ENCODE results near the gene MTMR10.

MTMR10 gene

DNA sequence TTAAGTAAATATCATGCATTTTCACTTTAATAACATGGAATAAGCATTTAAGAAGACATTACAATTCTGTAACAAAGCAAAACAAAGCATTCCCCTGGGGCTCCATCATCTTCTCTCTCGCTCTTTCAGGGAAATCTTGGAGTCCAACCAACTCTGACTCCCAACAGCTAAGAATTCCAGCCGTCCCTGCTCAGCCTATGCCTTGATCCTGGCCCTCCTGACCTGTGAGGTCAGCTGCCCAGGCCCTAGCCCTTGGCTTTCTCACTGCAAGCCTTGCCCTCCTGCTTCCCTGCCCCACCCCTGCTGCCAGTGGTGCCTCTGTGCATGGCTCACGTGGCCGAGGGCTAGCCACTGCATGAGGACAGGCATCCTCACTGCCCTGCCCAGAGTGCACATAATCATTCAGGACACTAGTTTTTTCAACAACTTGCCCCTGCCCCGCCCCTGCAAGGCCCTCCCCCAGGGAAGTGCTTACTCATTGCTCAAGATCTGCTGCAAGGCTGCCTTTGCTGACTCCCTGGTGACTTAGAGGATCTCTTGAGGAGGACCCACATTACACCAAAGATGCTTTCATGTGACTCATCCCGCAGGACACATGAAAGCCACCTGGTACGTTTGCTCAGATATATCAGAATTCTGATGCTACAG, 37.6 kb downstream of the MTMR10 start:
- peak; percentile 80 for DNase-seq

DNA sequence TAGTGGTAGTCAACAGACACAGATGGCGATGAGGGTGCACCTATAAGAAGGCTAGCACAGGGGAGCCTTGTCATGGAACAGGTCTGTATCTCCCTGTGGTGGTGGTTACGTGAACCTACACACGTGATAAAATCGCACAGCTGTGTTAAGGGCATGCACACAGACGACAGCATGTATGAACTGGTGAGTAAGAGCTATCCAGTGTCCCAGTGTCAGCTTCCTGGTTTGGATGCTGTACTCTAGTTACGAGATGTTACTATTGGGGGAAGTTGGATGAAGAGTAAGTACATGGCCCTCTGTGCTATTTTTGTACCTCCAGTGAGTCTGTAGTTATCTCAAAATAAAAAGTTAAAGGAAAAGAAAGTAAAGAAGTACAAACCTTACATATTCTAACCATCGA, 38.2 kb downstream of the MTMR10 start:
- DNase-seq = no peak

DNA sequence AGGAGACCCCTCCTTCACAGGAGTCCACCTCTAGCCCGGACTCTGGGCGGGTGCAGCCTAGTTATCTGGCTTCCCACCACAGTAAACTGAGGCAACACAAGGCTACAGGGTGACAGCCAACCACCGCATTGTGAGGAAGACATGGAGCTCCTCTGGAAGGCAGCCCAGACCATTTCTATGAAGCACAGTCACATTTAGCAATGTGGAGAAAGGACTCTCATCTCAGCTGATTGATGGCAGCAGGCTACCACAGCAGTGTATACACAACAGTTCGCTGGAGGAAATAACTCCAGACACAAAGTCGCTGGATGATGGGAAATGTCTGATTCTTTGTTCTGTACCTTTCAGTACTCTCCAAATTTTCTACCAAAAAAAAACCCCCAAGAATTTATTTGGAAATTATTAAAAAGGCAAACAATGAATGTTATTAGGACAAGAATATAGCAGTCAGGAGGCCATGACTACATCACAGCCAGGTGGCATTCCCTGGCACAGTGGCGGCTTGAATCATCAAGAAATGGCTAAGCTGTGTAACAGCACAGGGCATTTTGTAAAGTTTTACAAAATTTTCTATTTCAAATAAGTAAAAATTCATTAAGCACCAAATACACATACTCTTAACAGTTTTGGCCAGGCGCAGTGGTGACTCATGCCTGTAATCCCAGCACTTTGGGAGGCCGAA, 47.6 kb downstream of the MTMR10 start:
- DNase-seq = no peak

DNA sequence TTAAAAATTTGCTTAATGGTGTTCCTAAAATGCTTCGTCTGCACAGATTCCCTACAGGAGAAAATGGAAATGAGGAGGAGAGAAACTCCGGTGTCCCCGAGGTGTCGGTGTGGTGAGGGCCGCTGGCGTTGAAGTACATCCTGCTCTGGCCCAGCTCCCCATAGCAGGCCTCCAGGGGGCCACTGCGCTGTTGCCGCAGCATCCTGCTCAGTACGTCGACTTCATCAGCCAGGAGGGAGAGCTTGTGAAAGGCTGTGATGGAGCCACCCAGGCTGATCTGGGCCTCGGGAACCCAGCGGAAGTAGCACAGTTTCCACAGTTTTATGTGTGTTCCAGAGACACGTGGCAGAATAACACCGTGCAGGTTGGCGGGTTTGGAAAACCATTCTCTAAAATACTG, 49.9 kb downstream of the MTMR10 start:
- DNase-seq = no peak

DNA sequence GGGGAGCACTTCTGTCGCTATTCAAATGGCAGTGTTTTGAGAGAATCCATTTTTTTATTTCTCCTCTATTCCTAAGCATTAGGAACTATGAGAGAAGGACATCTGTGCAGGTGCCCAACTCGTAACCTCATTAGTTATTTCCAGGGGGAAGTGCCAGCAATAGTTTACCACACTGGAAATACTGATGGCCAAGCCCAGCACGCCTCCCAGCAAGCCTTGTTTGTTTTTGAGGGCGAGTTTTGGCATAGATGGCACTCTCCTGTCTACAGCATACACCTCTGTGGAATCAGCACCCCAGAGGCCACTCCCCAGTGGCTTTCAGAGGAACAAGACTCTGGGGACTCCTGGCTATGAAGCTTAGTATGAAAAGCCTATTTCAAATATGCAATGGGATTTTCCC, 51.1 kb downstream of the MTMR10 start:
- DNase-seq = no peak

DNA sequence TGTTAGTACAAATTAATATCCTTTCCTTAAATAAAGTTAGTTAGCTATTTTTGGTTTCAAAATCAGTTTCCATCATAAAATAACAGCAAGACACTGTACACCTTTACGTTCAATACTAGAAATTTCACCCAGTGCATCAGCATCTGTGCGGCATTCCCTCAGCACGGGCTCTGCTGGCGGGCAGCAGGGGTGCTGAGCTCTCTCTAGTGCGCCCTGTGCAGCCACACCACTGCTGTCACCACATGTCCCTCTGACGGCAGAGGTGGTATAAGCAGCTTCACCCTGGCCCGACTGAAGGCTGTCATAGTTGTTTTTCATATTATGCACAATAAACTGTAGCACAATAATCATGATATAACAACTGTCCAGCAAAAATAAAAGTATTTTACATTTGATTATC, 52.3 kb downstream of the MTMR10 start:
- no peak for DNase-seq

DNA sequence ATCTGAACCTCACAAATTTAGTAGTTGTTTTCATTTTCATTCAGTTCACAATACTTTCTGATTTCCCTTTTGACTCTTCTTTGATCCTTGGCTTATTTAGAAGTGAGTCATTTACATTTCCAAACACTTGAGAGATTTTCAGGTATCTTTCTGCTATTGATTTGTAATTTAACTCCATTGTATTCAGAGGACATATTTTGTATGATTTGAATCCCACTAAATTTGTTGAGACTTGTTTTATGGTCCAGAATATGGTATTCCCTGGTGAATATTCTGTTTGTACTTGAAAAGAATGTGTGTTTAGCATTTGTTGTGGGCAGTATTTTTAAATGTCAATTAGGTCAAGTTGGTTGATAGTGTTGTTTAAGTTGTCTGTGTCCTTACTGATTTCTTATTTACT, 58.1 kb downstream of the MTMR10 start:
- no peak for DNase-seq

DNA sequence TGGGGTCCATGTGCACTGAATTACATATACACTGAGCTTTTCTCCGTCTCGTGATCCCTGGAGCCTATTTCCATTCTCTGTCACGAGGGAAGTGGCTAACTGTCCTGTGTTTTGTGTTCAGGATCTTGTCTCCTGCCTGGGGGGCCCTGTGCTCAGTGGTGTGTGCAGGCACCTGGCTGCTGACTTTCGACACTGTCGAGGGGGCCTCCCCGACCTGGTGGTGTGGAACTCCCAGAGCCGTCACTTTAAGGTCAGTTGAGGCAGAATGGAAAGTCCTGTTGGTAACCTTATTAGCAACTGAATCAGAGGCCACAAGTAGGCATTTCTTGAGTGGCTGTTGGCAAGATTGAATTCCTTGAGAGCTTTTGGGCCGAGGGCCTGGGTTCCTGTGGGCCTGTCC, 61.0 kb downstream of the MTMR10 start:
- DNase-seq = no peak

DNA sequence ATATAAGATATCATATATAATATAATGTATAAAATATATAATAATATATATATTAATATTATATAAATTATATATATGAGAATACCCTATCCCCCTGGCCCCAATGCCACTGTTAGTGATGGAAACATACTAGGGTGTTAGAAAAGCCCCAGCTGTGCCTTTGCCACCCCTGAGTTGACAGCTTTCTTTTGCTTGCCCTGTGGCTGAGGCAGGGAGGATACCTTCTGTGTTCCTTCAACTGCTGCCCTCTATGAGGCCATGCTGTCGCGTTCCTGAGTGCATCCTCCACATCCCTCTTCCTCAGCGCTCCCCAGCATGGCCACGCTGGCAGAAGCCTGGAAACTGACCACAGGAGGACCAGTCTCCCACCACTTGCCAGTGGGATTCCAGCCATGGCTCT, 61.4 kb downstream of the MTMR10 start:
- no peak for DNase-seq

DNA sequence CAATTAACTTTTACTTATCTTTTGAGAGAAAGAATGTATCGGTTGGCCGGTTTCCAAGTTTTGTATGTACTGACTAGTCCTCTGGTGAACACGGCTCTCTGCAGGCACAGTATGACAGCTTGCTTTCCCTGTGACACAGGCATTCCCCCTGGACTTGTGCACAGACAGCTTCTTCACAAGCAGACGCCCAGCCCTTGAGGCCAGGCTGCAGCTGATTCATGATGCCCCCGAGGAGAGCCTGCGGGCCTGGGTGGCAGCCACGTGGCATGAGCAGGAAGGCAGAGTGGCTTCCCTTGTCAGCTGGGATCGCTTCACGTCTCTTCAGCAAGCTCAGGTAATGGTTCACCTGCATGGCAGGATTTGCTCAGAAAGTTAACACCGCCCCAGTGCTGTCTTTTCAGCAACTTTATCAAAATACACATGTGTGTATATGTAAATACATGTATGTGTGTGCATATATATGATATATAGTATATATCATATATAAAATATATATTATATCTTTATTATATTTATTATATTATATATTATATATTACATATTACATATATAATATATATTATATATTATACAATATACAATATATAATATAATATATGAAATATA, 62.3 kb downstream of the MTMR10 start:
- DNase-seq = no peak

DNA sequence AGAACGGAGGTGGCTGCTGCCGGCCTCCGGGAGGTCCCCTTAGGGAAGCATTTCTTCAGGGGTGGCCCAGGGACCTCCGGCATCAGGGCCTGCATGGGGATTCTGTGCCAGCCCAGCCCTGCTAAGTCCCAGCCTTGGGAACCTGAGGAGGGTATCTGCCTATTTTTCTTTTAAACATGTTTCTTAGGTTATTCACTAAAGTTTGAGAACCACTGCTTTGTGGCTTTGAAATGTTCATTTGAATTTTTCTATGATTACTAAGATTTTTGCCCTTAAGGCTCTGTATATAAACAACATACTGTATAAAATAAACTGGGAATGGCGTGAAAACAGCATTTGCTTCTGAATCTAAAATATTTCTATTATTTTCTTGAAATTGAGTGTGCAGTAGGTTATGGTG, 63.4 kb downstream of the MTMR10 start:
- no peak for DNase-seq

DNA sequence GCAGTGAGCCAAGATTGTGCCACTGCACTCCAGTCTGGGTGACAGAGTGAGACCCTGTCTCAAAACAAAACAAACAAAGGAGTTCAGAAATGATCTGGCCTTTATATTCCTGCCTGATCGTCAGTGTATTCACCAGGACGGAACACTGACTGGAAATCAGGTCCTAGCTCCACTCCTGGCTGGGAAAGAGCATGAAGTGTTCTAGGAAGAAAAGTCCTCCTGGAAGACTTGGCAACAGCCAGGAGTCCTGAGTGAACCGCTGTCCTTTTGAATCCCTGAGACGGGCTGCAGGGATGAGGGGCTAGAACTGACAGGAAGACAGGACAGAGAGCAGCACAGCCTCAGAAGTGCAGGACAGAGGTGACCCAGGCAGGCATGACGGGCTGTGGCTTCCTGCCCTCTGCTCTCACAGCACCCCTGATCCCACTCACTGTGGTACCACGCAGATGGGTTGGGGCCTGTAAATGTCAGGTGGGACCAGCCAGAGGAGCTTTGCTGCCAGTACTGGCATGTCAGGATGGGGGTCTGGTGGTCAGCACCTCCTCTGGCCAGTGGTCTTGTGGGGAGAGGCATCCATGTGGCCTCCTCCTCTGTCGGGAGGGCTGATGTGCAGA, 64.2 kb downstream of the MTMR10 start:
- no peak for DNase-seq

DNA sequence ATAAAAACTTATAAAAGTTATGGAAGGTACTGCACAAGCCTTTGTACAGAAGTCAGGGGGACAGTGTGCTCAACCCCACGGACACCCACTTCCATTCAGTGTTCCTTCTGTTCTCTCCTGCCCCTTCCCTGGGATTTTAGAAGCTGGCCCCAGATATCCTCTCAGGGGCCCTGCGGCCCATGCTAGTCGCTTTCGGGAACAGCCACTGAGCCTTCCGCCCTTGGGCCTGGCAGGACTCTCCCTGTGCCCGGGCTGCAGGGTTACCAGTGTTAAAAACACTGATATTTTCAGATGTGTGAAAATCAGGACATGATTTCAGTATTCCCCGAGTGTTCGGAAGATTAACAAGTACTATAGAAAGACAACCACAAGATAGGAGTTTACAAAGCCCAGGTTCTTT, 65.3 kb downstream of the MTMR10 start:
- no peak for DNase-seq

DNA sequence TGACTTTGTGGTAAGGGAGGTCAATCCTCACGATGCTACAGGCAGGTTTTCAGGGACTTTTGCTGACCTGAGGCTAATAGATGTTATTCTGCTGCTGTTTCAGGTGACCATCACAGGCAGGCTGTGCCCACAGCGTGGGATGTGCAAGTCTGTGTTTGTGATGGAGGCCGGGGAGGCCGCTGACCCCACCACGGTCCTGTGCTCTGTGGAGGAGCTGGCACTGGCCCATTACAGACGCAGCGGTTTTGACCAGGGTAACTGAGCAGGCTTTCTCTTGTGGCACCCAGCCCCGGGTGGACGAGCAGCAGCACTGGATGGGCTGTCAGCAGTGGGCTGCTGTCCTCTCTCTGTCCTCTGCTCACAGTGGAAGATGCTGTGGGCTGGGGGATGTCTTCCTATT, 65.7 kb downstream of the MTMR10 start:
- DNase-seq = no peak

DNA sequence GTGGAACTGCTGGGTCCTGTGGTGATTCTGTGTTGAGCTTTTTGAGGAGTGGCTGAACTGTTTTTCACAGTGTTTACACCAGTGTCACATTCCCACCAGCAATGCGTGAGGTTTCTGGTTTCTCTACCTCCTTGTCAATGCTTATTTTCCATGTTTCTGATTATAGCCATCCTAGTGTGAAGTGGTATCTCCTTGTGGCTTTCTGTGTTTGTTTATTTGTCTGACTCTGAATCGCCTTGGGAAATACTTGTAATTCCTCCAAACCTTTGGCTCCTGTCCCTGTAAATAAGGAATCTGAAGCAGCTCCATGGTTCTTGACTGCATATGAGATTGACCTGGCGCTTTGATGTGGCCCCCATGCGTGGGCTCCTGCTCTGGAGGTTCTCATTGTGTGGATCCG, 67.1 kb downstream of the MTMR10 start:
- no peak for DNase-seq

DNA sequence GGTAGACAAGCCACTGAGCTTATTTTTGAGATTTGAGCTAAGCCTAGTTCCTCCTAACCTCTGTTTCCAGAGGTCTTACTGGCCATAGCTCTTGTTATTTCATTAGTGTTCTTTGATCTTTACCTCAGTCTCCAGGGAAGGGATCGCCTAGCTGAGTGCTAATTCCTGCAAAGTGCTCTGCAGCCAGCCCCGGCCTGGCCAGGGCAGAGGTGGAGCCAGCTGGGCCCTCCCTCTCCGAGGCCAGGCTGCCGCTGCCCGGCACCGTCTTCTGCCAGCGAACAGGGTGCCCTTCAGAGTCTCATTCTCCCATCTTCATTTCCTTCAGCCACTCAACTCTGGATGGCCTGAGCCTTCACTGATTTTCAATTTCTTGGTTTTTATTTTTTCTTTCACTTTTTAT, 68.0 kb downstream of the MTMR10 start:
- DNase-seq = no peak

DNA sequence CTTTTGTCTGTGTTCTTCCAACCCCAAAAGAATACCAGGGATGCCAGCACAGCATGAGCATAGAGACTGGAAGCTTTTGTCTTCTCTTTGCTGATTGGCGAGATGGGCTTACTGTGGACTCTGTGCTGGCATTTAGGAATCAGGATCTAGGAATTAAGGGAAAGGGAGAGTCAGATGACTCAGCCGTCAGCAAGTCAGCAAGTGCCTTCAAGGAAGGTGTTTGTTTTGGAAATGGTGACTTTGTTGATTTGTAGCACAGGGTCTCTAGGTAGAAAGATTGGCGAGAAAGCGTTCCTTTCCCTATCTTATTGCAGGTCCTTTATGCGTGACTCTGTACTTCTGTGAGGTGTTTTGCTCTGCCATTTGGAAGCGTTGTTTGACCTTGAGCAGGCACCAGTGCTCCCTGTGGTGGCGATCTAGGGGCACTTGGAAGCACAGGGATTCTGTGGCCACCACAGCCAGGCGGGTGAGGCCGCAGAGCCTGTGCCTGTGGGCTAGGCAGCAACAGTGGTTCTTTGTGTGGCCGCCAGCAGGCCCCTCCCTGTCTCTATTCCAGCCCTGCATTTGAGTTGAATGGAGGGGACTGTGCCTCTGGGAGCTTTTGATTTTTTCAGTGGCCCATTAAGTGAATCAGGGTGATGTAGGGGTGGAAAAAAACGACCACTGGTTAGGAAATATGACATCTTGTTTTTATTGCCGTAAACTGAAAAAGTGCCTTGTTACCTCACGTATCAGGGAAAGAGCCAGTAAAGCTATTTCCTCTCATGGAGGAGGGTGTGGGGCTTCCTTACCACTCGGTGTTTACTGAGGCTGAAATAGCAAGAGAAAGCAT, 68.7 kb downstream of the MTMR10 start:
- no peak for DNase-seq

DNA sequence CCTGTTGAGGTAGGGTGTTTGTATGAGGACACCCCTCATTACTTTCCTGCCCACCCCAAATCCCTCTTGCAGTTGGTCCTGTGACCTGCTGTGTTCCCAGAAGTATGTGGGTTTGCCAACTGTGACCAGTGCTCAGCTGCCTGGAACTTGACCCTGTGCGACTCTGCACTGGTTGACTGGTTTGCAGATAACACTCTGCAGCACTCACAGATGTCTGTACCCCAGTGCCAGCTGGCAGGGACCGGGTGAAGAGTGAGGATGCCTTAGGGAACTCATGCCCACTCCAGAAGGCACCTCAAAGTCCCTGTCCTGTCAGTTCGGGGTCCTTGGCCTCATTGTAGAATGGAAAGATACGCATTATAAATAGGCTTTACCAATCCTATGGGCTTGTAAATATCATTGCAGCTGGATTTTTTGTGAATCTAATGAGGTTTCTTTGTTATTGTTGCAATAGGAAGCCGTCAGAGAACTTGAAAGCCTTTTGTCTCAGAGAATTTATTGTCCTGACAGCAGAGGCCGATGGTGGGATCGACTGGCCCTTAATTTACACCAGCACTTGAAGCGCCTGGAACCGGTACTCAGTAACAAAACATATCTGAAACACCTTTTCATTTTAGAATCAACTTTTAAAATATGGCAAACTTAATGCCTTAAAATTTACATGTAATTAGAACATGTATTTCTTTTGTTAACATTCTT, 69.5 kb downstream of the MTMR10 start:
- no peak for DNase-seq

DNA sequence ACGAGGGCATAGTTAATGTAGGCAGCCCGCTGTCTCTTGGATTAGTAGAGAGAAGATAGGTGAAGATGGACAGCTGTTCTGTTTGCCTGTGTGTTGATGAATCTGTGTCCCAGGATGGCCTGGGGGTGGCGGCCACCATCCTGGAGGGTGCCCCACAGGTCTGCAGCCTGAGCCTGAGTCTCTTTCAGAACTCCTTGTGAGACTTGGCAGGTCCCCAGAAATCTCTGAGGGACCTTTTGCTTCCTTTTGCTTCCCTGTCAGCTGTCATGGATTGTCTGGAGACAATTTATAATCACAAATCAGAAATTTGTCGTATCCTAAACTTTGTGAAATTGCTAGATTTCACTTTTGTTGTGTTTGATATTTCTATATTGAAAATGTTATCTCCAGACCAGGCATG, 70.3 kb downstream of the MTMR10 start:
- DNase-seq = no peak

DNA sequence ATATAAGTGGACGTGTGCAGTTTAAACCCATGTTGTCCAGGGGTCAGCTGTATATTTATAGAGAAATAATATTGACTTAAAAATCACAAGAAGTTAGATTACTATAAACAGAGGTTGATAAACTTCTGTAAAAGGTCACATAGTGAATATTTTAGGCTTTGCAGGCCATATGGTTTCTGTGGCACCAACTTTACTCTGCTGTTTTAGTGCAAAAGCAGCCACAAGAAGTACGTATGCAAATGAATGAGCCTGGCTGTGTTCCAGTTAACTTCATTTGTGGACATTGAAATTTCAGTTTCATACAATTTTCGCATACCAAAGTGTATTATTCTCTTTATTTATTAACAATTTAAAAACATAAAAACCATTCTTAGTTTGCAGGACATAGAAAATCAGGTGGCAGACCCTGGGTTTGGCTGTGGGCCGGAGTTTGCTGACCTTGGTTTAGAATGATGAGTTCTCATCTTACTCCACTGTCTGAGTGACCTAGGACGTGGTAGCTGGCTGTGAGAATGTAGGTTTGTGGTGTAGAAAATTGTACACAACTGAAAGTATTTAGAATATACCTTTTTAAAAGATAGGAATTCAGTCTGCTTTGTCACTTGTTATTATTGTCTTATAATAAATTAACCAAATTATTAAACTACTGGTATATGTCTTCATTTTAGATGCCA, 71.4 kb downstream of the MTMR10 start:
- no peak for DNase-seq

DNA sequence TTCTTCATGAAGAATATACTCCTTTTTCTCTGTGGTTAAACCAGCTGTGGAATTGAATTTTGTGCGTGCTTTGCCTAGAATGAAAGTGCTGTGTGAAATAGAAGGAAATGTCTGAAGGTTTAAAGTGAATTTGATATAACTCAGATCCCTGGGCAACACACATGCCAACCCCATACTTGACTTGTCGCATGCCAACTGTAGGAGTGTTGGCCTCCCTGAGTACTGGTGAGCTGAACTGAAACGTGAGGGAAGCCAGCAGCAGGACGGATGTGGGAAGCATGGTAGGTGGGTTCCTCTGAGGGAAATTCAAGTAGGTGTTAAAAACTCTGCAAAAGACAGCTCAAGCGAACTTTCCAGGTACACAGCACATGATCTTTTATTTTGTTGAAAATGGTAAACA, 73.1 kb downstream of the MTMR10 start:
- no peak for DNase-seq

DNA sequence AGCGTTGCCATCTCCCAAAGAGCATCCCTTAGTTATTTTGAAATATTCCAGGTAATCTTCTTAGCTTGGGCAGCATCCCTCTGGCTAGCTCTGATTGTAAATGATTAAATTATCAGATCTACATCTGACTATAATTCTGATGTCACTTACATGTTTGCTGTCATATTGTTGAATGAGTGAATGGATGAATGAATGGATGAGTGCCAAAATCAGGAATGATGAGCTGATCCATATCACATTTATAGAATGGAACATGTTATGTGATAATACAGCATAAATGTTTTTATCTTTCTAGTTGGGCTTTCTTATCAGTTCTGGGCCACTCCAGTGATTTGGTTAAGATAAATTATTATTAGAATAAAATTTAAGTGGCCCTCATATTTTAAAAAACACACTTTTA, 73.8 kb downstream of the MTMR10 start:
- DNase-seq = no peak
